A549 (cell line): Measurements from ENCODE around the gene CCDC137. TPM values are rescaled to one million over a fixed set of nuclear protein-coding genes. Genes with fewer than 3 reads are reported as not detected.

Experiments used
- ATAC-seq, 2 experiments: fragments of 200-7000 bp in 1 of 2; fragments of >200 bp in 1 of 2; cut with Nextera tagmentation in 1 of 2; cut with Tn5 transposase in 1 of 2; 3 replicates each; pipeline versions ENCODE4 v1.8.0 to v1.9.1; 2018 to 2020; ENCODE audit warnings: mild to moderate bottlenecking in 1 of 2, moderate library complexity in 1 of 2
- CTCF ChIA-PET: fragments of 300-600 bp; sonication (Branson Sonifier 250); formaldehyde crosslinking; extraction: SDS; loops from one replicate; lab custom pipeline; 2021; ENCODE audit warnings: antibody characterized with exemption, inconsistent platforms; lab: Yijun Ruan, JAX
- POLR2A ChIA-PET: fragments of 350-600 bp; formaldehyde crosslinking; extraction: SDS; loops from one replicate; lab custom pipeline; 2021; ENCODE audit warnings: antibody characterized with exemption, inconsistent platforms; lab: Yijun Ruan, JAX
- DNase-seq, 2 experiments: peaks; one replicate each; pipeline versions ENCODE4 v3.0.0 to v3.0.0-alpha.2; 2011 to 2016; ENCODE audit warnings: low read depth in 1 of 2, low spot score in 1 of 2
- FAIRE-seq: peaks from 2 replicates; lab custom pipeline; 2011; peaks lifted over from hg19 to GRCh38; lab: Jason Lieb, UNC
- H3K27ac ChIP-seq, 2 experiments: fragments of >200 bp; sonication (Bioruptor Twin); formaldehyde crosslinking; 3 replicates each; pipeline ENCODE4 v1.5.1; 2016 to 2017
- H3K4me1 ChIP-seq: fragments of >200 bp; sonication (Bioruptor Twin); formaldehyde crosslinking; 3 replicates; pipeline ENCODE4 v1.6.1; 2016
- H3K4me2 ChIP-seq: fragments of >200 bp; sonication (Bioruptor Twin); formaldehyde crosslinking; 3 replicates; pipeline ENCODE4 v1.6.1; 2016
- H3K4me3 ChIP-seq: fragments of >200 bp; sonication (Bioruptor Twin); formaldehyde crosslinking; 3 replicates; pipeline ENCODE4 v1.5.1; 2016
- H3K9me3 ChIP-seq: fragments of >200 bp; sonication (Bioruptor Twin); formaldehyde crosslinking; 3 replicates; pipeline ENCODE4 v1.6.1; 2016
- ATOH8 ChIP-seq: fragments of 250-450 bp; sonication (Bioruptor Pico); IDR thresholded peaks from 2 replicates; pipeline ENCODE4 v1.5.0; 2020; ENCODE audit warnings: low read depth, mild to moderate bottlenecking, moderate library complexity
- BCL3 ChIP-seq: fragments of >200 bp; sonication (Bioruptor Twin); formaldehyde crosslinking; IDR thresholded peaks from 3 replicates; pipeline ENCODE4 v1.6.1; 2016
- BHLHE40 ChIP-seq: IDR thresholded peaks from 2 replicates; pipeline ENCODE4 v1.6.1; 2012; ENCODE audit warnings: low read depth, low read length, inconsistent platforms
- CBX8 ChIP-seq: fragments of 200-600 bp; sonication (generic); IDR thresholded peaks from 2 replicates; pipeline ENCODE4 v1.6.1; 2016
- CHD2 ChIP-seq: fragments of 150-350 bp; IDR thresholded peaks from 2 replicates; pipeline ENCODE4 v1.6.1; 2014; ENCODE audit warnings: low read length; ENCODE audit not compliant: partially characterized antibody
- CHD4 ChIP-seq: fragments of 200-600 bp; sonication (generic); IDR thresholded peaks from 2 replicates; pipeline ENCODE4 v1.6.1; 2016; ENCODE audit warnings: antibody characterized with exemption, mild to moderate bottlenecking, borderline replicate concordance
- CTCF ChIP-seq: fragments of >200 bp; sonication (Bioruptor Twin); formaldehyde crosslinking; IDR thresholded peaks from 3 replicates; pipeline ENCODE4 v1.5.1; 2016
- EHF ChIP-seq: fragments of 250-450 bp; sonication (Bioruptor Pico); IDR thresholded peaks from 2 replicates; pipeline ENCODE4 v1.5.0; 2020; ENCODE audit warnings: mild to moderate bottlenecking
- EHMT2 ChIP-seq: fragments of 200-600 bp; sonication (generic); IDR thresholded peaks from 2 replicates; pipeline ENCODE4 v1.6.1; 2016; ENCODE audit warnings: antibody characterized with exemption, low read depth, mild to moderate bottlenecking, moderate library complexity
- ELK1 ChIP-seq: fragments of 150-350 bp; IDR thresholded peaks from 2 replicates; pipeline ENCODE4 v1.6.1; 2014; ENCODE audit warnings: low read depth, mild to moderate bottlenecking, low read length
- FOSB ChIP-seq: fragments of 250-450 bp; sonication (Bioruptor Pico); IDR thresholded peaks from 2 replicates; pipeline ENCODE4 v1.5.0; 2020; ENCODE audit warnings: mild to moderate bottlenecking, moderate library complexity
- FOXS1 ChIP-seq: fragments of 250-450 bp; sonication (Bioruptor Pico); IDR thresholded peaks from 2 replicates; pipeline ENCODE4 v1.5.0; 2020; ENCODE audit warnings: mild to moderate bottlenecking, moderate library complexity
- GATA3 ChIP-seq: IDR thresholded peaks from 2 replicates; pipeline ENCODE4 v1.6.1; 2012; ENCODE audit warnings: borderline replicate concordance
- HDAC2 ChIP-seq: fragments of 200-600 bp; sonication (generic); IDR thresholded peaks from 2 replicates; pipeline ENCODE4 v1.6.1; 2016
- HES2 ChIP-seq: fragments of >200 bp; sonication (Bioruptor Twin); formaldehyde crosslinking; IDR thresholded peaks from 2 replicates; pipeline ENCODE4 v1.6.1; 2016
- HOXB5 ChIP-seq: fragments of 250-450 bp; sonication (Bioruptor Pico); IDR thresholded peaks from 2 replicates; pipeline ENCODE4 v1.5.0; 2020; ENCODE audit warnings: mild to moderate bottlenecking, moderate library complexity
- JUNB ChIP-seq: fragments of >200 bp; sonication (Bioruptor Twin); formaldehyde crosslinking; IDR thresholded peaks from 2 replicates; pipeline ENCODE4 v1.6.1; 2016
- KDM5A ChIP-seq: fragments of 200-600 bp; sonication (generic); IDR thresholded peaks from 2 replicates; pipeline ENCODE4 v1.6.1; 2016; ENCODE audit warnings: antibody characterized with exemption, mild to moderate bottlenecking
- MAZ ChIP-seq: fragments of 150-350 bp; IDR thresholded peaks from 2 replicates; pipeline ENCODE4 v1.6.1; 2014; ENCODE audit warnings: antibody characterized with exemption, low read depth, low read length, borderline replicate concordance
- NFE2L2 ChIP-seq: fragments of 150-350 bp; conservative IDR thresholded peaks from 2 replicates; pipeline ENCODE4 v1.6.1; 2014; ENCODE audit warnings: low read length
- NPAS2 ChIP-seq: fragments of 250-450 bp; sonication (Bioruptor Pico); IDR thresholded peaks from 2 replicates; pipeline ENCODE4 v1.8.0; 2022; ENCODE audit warnings: mild to moderate bottlenecking, moderate library complexity, borderline replicate concordance
- PBX3 ChIP-seq: IDR thresholded peaks from 2 replicates; pipeline ENCODE4 v1.6.1; 2012
- PHF8 ChIP-seq: fragments of 200-600 bp; sonication (generic); IDR thresholded peaks from 2 replicates; pipeline ENCODE4 v1.6.1; 2016; ENCODE audit warnings: low read depth, mild to moderate bottlenecking, antibody characterized with exemption, moderate library complexity, borderline replicate concordance
- POLR2A ChIP-seq: IDR thresholded peaks from 2 replicates; pipeline ENCODE4 v1.6.1; 2012; ENCODE audit warnings: mild to moderate bottlenecking, low read length
- POLR2AphosphoS2 ChIP-seq: conservative IDR thresholded peaks from 2 replicates; pipeline ENCODE4 v1.6.1; 2012; ENCODE audit warnings: low read length, improper control_type of control experiment, inconsistent platforms
- RCOR1 ChIP-seq: fragments of 150-350 bp; IDR thresholded peaks from 2 replicates; pipeline ENCODE4 v1.6.1; 2014; ENCODE audit warnings: antibody characterized with exemption, low read length, low read depth
- RNF2 ChIP-seq: fragments of 200-600 bp; sonication (generic); IDR thresholded peaks from 2 replicates; pipeline ENCODE4 v1.6.1; 2016; ENCODE audit warnings: low read depth, mild to moderate bottlenecking, antibody characterized with exemption, moderate library complexity, borderline replicate concordance
- SMC3 ChIP-seq: fragments of >200 bp; sonication (Bioruptor Twin); formaldehyde crosslinking; IDR thresholded peaks from 3 replicates; pipeline ENCODE4 v1.6.1; 2018; ENCODE audit warnings: inconsistent platforms
- SREBF2 ChIP-seq: fragments of 450-650 bp; IDR thresholded peaks from 2 replicates; pipeline ENCODE4 v1.6.1; 2014; ENCODE audit warnings: mild to moderate bottlenecking, moderate library complexity
- TP53 ChIP-seq: fragments of 250-450 bp; sonication (Bioruptor Pico); IDR thresholded peaks from 2 replicates; pipeline ENCODE4 v1.5.0; 2021; ENCODE audit warnings: mild to moderate bottlenecking, moderate library complexity
- USF2 ChIP-seq: fragments of 450-650 bp; IDR thresholded peaks from 2 replicates; pipeline ENCODE4 v1.6.1; 2014; ENCODE audit warnings: antibody characterized with exemption
- ZFP36 ChIP-seq: fragments of 450-650 bp; IDR thresholded peaks from 2 replicates; pipeline ENCODE4 v1.6.1; 2014; ENCODE audit warnings: borderline replicate concordance; ENCODE audit not compliant: partially characterized antibody
- ZNF302 ChIP-seq: fragments of 250-450 bp; sonication (Bioruptor Pico); IDR thresholded peaks from 2 replicates; pipeline ENCODE4 v1.9.0; 2021; ENCODE audit warnings: inconsistent platforms, mild to moderate bottlenecking, moderate library complexity
- WGBS: methylation state at CpG from one replicate; pipeline ENCODE4 v1.1.6; 2017; ENCODE audit errors: missing lambda C conversion rate; 5-methylcytosine and 5-hydroxymethylcytosine counted together
- polyA minus RNA-seq: library from RNA; depleted of rRNA, polyadenylated mRNA; stranded (reverse); fragments of >200 nt; gene quantifications from 2 replicates; pipeline ENCODE4 v1.2.3, GENCODE V29; 2011; rRNA and poly(A)+ RNA removed
- polyA plus RNA-seq, 4 experiments: library from polyadenylated mRNA; depleted of rRNA in 3 of 4; stranded (reverse); fragments of >200 nt; fragmentation: RNase III in 1 of 4; extraction: RNeasy Plus Mini Kit Qiagen cat#74134 plus additional on column Dnase treatment in 1 of 4; gene quantifications; 2 replicates in 3 of 4; 3 replicates in 1 of 4; pipeline ENCODE4 v1.2.3, GENCODE V29; 2011 to 2017

CCDC137 gene
- 16.6 and 22.6 TPM in 2 replicates for polyA plus RNA-seq (2011; rRNA removed)
- polyA plus RNA-seq (2012; cell fraction: cytosol; rRNA removed) = 53.4 and 55.6 TPM in 2 replicates
- polyA plus RNA-seq (2012; cell fraction: nucleus; rRNA removed) = 43.4 and 48.9 TPM in 2 replicates
- 55.0 to 59.7 TPM (median 55.6 TPM) in 3 replicates for polyA plus RNA-seq (2017; fragmentation: RNase III; extraction: RNeasy Plus Mini Kit Qiagen cat#74134 plus additional on column Dnase treatment)
- polyA minus RNA-seq = 5.5 TPM in 2 replicates

GRCh38 chr17:81666342-81667191, at the start of gene CCDC137, which contains the start of gene OXLD1:
TSS of gene CCDC137 (plus strand) at chr17:81666737. CDS start at chr17:81666767, 30 bp downstream.
TSS of gene OXLD1 (minus strand) at chr17:81666605. CDS start at chr17:81666577, 28 bp downstream.
- FAIRE-seq = peak; percentile 84
- CTCF ChIA-PET = interaction anchor here (1.2 to 2.7 kb wide), 3 partner anchors 9 to 147 kb away, joined by 4 to 20 read pairs (median 4); no protein-coding TSS in a partner anchor
- TF ChIP-seq JUNB (no peak), HDAC2 (peak; percentile 45; the same call in 1 of the 2 replicates), BCL3 (peak; percentile 86), RCOR1 (no peak), PHF8 (peak; percentile 87), FOSB (CRISPR knock-in tag) (no peak), PBX3 (peak; percentile 99), NFE2L2 (no peak), GATA3 (0 out of 2 replicates have a peak, but pooled peaks have one; percentile 17), POLR2A (peak; percentile 97), ATOH8 (CRISPR knock-in tag) (no peak), RNF2 (no peak), BHLHE40 (no peak), HES2 (no peak), ELK1 (0 out of 2 replicates have a peak, but pooled peaks have one; percentile 19), ZNF302 (CRISPR knock-in tag) (no peak), HOXB5 (CRISPR knock-in tag) (no peak), TP53 (CRISPR knock-in tag) (peak; percentile 35; the same call in 1 of the 2 replicates), SREBF2 (no peak), USF2 (no peak; the same call in 1 of the 2 replicates), CBX8 (no peak), KDM5A (peak; percentile 86), CHD2 (no peak), POLR2AphosphoS2 (no peak), CTCF (no peak), FOXS1 (no peak), EHF (CRISPR knock-in tag) (peak; percentile 72; the same call in 1 of the 2 replicates), EHMT2 (no peak), MAZ (no peak), ZFP36 (no peak), NPAS2 (CRISPR knock-in tag) (no peak), CHD4 (no peak), SMC3 (no peak)

More at GRCh38 chr17:81666342-81667191, at the start of gene CCDC137, which contains the start of gene OXLD1:
- WGBS = under 1% methylated on average over 70 of the region's 96 CpGs
- Histone ChIP-seq H3K4me1 (peaks cover 22% of the 10 kb centered on the region), H3K27ac (peak within 1 kb of the TSS; percentile 97 to 99), H3K4me3 (peak within 1 kb of the TSS; percentile 99), H3K4me2 (peak within 1 kb of the TSS; percentile 90), H3K9me3 (no peaks in the 10 kb centered on the region)
- ATAC-seq = peak; percentile 96 to 99
- DNase-seq = peak; percentile 97 to 98
- POLR2A ChIA-PET = interaction anchor here (0.6 to 1.5 kb wide), 10 partner anchors 8 to 182 kb away, joined by 3 to 23 read pairs (median 3); partner anchors contain the start of genes ARL16, HGS, NPLOC4 and TSPAN10
